SU-DHL-6 (cell line): ENCODE results near the gene SHLD2.

Experiments used
- H2AFZ ChIP-seq: fragments of 200-600 bp; sonication (generic); 2 replicates; pipeline ENCODE4 v1.6.1; 2014; ENCODE audit warnings: low read depth, mild to moderate bottlenecking, moderate library complexity, mixed read lengths, antibody characterized with exemption, low read length; ENCODE audit not compliant: severe bottlenecking
- H3F3A ChIP-seq: fragments of 200-600 bp; shearing (Covaris generic); 2 replicates; pipeline ENCODE4 v1.6.0; 2016; ENCODE audit warnings: antibody characterized with exemption, mild to moderate bottlenecking; ENCODE audit not compliant: insufficient read depth
- H3K27ac ChIP-seq: fragments of 200-600 bp; sonication (generic); 2 replicates; pipeline ENCODE4 v1.5.1; 2016; ENCODE audit warnings: low read depth, mild to moderate bottlenecking, low read length, moderate library complexity, mixed read lengths
- H3K27me3 ChIP-seq: fragments of 200-600 bp; sonication (generic), shearing (Covaris generic); 2 replicates; pipeline ENCODE4 v1.6.0; 2014; ENCODE audit warnings: mild to moderate bottlenecking, low read length
- H3K36me3 ChIP-seq: fragments of 200-600 bp; sonication (generic); 2 replicates; pipeline ENCODE4 v1.6.1; 2014; ENCODE audit warnings: mild to moderate bottlenecking, low read length, mixed read lengths
- H3K4me2 ChIP-seq: fragments of 300-600, 200-600 bp; shearing (Covaris generic), sonication (generic); 2 replicates; pipeline ENCODE4 v1.6.0; 2014; ENCODE audit warnings: low read length, low read depth, mild to moderate bottlenecking; ENCODE audit not compliant: poor library complexity, severe bottlenecking
- H3K4me3 ChIP-seq: fragments of 200-600 bp; sonication (generic); 2 replicates; pipeline ENCODE4 v1.5.1; 2014; ENCODE audit warnings: antibody characterized with exemption, low read length, mild to moderate bottlenecking, mixed read lengths; ENCODE audit not compliant: insufficient read depth, poor library complexity, severe bottlenecking
- H3K79me2 ChIP-seq: fragments of 200-600 bp; sonication (generic); 2 replicates; pipeline ENCODE4 v1.6.1; 2014; ENCODE audit warnings: mild to moderate bottlenecking, low read length, moderate library complexity; ENCODE audit not compliant: insufficient read depth
- H3K9ac ChIP-seq: fragments of 200-600 bp; sonication (generic); 2 replicates; pipeline ENCODE4 v1.7.0; 2014; ENCODE audit warnings: mild to moderate bottlenecking, low read length
- H3K9me2 ChIP-seq: fragments of 200-600 bp; sonication (generic); replicated peaks from 2 replicates; pipeline ENCODE4 v1.6.1; 2014; ENCODE audit warnings: low read length; ENCODE audit not compliant: insufficient read depth
- H3K9me3 ChIP-seq: fragments of 200-600 bp; sonication (generic); 2 replicates; pipeline ENCODE4 v1.6.1; 2014; ENCODE audit warnings: low read length, mixed read lengths; ENCODE audit not compliant: insufficient read depth
- H4K20me1 ChIP-seq: fragments of 200-600 bp; sonication (generic); 2 replicates; pipeline ENCODE4 v1.6.1; 2014; ENCODE audit warnings: low read depth, mild to moderate bottlenecking, antibody characterized with exemption, low read length, moderate library complexity, mixed read lengths
- EZH2phosphoT487 ChIP-seq: fragments of 200-600 bp; sonication (generic), shearing (Covaris generic); conservative IDR thresholded peaks from 2 replicates; pipeline ENCODE4 v1.6.1; 2018; ENCODE audit warnings: mild to moderate bottlenecking, antibody characterized with exemption, low read length, moderate library complexity, mixed read lengths
- TF ChIP-seq, protein P1 (sequence below): fragments of 200-600 bp; sonication (generic); IDR thresholded peaks from one replicate; pipeline ENCODE4 v1.5.1; 2017; ENCODE audit warnings: antibody characterized with exemption, mild to moderate bottlenecking, low read length, moderate library complexity; ENCODE audit not compliant: insufficient read depth, poor library complexity, severe bottlenecking

SHLD2 gene

DNA sequence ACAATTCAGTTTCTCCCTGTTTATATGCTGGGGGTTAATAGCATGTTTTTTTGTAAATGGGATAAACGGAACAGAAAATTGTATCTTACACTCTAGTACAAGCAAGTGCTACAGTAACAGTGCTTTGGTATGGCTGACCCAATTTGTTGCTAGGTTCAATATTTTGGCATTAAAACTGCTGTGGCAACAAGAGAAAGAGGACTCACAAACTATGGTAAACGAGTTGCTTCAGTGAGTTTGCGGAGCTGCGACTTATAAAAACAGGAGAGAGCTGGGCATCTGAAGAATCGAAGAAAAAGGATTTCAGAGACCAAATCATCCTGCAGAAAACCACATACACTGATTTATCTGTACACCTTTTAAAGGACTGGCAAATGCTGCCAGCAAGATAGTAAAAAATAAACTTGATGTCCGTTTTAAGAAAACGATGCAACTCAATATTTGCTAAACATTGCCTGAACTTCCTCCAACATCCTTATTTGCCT, 2.6 kb upstream of the SHLD2 start:
- Histone ChIP-seq H3K27ac (0 out of 2 replicates have a peak overlapping the region, but pooled peaks have one; percentile 88), H4K20me1 (peaks cover 17% of the 10 kb centered on the region), H3K9me3 (no peaks in the 10 kb centered on the region), H3K9ac (peak overlapping the region; percentile 80), H3K36me3 (peaks cover 27% of the 10 kb centered on the region; the same call in 1 of the 2 replicates), H3K27me3 (no peaks in the 10 kb centered on the region), H2AFZ (no peak overlapping the region), H3K9me2 (no peaks in the 10 kb centered on the region), H3K4me2 (peak overlapping the region; percentile 99), H3K79me2 (peaks cover 86% of the 10 kb centered on the region), H3F3A (peaks cover 14% of the 10 kb centered on the region; the same call in 1 of the 2 replicates), H3K4me3 (peak overlapping the region; percentile 69)
- no peak for TF ChIP-seq EZH2phosphoT487
- TF ChIP-seq, protein P1, sequence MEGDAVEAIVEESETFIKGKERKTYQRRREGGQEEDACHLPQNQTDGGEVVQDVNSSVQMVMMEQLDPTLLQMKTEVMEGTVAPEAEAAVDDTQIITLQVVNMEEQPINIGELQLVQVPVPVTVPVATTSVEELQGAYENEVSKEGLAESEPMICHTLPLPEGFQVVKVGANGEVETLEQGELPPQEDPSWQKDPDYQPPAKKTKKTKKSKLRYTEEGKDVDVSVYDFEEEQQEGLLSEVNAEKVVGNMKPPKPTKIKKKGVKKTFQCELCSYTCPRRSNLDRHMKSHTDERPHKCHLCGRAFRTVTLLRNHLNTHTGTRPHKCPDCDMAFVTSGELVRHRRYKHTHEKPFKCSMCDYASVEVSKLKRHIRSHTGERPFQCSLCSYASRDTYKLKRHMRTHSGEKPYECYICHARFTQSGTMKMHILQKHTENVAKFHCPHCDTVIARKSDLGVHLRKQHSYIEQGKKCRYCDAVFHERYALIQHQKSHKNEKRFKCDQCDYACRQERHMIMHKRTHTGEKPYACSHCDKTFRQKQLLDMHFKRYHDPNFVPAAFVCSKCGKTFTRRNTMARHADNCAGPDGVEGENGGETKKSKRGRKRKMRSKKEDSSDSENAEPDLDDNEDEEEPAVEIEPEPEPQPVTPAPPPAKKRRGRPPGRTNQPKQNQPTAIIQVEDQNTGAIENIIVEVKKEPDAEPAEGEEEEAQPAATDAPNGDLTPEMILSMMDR: no peak

DNA sequence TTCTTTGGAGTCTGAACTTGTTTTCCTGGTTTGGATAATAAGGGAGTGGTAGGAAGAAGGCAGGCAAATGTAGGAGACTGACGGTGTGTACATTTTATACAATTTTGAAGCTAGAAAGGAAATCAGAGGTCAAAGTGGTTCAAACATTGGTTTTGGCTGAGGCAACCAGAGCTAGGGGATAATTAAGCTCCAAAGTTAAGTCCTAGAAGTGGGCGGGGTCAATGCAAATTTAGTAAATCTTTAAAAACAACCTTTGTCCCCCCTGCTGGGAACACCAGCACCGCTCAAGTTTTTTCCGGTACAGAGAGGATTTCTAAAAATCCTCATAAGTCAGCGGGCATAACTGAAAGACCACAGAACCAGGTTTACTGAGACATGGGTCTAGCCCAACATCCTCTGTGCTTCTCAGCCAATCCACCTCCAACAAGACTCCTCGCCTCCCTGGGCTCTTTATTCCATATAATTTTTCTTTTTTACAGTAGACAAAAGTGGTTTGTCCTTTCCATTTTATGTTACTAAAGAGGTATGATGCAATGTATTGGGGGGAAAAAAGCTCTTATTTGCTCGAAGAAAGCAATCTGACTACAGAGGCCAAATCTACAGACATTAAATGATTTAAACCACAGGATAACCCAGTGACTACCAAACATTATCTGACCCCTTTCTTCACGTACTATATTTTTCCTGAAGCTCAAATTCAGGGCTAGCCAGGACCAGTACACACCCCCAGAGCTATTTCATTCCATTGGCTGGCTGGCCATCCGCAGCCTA, 2.0 kb upstream of the SHLD2 start:
- H3K4me3 ChIP-seq: peak overlapping the region; percentile 69
- H3K79me2 ChIP-seq: peaks cover 82% of the 10 kb centered on the region
- no peak for TF ChIP-seq EZH2phosphoT487
- TF ChIP-seq, protein P1: no peak
- peaks cover 14% of the 10 kb centered on the region; the same call in 1 of the 2 replicates for H3F3A ChIP-seq
- H3K4me2 ChIP-seq: peak overlapping the region; percentile 99
- no peaks in the 10 kb centered on the region for H3K9me3 ChIP-seq
- H2AFZ ChIP-seq: no peak overlapping the region
- H3K9ac ChIP-seq: peak overlapping the region; percentile 80
- H3K9me2 ChIP-seq: no peaks in the 10 kb centered on the region
- H3K27me3 ChIP-seq: no peaks in the 10 kb centered on the region
- H3K27ac ChIP-seq: peak overlapping the region; percentile 88
- peaks cover 25% of the 10 kb centered on the region; the same call in 1 of the 2 replicates for H3K36me3 ChIP-seq
- H4K20me1 ChIP-seq: peaks cover 17% of the 10 kb centered on the region

DNA sequence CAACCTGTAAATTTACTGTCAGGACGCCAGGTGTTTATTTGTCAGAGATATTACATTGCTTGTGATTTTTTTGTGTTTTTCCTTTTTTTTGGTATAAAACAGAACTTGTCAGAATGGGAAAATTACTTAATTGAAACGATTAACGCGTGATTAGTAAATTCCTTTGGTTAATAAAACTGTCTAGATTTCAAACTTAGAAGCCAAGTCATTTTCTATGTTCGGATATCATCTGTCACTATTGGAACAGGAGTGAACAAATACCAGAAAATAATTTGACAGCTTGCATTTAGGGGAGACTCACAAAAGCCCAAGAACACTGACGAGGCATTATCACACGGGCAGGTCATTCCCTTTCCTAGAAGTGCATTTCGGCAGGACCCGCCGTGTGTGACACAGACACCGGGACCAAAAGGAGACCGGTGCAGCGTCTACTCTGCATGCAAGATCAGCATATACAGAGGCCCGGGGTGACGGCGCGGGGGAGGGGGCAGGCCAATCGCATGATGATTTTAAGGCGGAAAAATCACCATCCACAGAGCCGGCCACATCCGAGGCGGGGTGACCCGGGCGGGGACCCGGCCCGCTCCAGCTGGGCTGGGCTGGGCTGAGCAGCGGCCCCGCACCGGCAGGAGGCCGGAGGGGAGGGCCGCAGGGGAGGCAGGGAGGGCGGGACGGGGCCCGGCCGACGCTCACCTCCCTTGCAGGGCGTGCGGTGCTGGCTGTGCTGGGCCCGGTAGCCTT, 1.2 kb upstream of the SHLD2 start:
- Histone ChIP-seq H4K20me1 (peaks cover 17% of the 10 kb centered on the region), H3K79me2 (peaks cover 74% of the 10 kb centered on the region), H2AFZ (no peak overlapping the region), H3K4me3 (peak overlapping the region; percentile 69), H3K9ac (peak overlapping the region; percentile 80), H3K27me3 (no peaks in the 10 kb centered on the region), H3K9me3 (no peaks in the 10 kb centered on the region), H3K4me2 (peak overlapping the region; percentile 99), H3K9me2 (no peaks in the 10 kb centered on the region), H3F3A (peaks cover 14% of the 10 kb centered on the region; the same call in 1 of the 2 replicates), H3K27ac (peak overlapping the region; percentile 88), H3K36me3 (peaks cover 17% of the 10 kb centered on the region; the same call in 1 of the 2 replicates)
- TF ChIP-seq, protein P1: no peak
- no peak for TF ChIP-seq EZH2phosphoT487
